ENCODE data around the gene ARID3B.

DNA sequence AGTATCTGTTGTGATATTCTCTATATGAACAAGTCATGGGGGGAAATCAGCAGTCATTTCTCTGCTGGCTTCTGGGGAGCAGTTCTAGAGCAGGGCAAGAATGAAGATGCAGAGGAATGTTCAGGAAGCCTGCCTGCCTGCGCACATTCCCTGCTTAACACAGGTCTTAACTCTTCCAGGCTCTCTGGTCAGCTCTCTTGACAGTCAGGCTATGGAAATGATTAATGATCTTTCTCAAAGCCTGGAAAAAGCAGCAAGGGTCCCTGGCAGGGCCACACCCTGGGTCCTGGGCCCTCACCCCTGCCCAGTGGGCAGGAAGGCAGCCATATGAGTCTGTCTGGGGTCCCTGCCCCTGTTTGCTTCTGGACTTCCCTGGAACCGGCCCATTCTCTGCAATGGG, 43.2 kb downstream of the ARID3B start:
- no peak for TF ChIP-seq TAF1 (IDR thresholded peaks at IDR 0.05; ENCODE audit: borderline replicate concordance, insufficient read depth, low read length)
- TF ChIP-seq, protein P1, sequence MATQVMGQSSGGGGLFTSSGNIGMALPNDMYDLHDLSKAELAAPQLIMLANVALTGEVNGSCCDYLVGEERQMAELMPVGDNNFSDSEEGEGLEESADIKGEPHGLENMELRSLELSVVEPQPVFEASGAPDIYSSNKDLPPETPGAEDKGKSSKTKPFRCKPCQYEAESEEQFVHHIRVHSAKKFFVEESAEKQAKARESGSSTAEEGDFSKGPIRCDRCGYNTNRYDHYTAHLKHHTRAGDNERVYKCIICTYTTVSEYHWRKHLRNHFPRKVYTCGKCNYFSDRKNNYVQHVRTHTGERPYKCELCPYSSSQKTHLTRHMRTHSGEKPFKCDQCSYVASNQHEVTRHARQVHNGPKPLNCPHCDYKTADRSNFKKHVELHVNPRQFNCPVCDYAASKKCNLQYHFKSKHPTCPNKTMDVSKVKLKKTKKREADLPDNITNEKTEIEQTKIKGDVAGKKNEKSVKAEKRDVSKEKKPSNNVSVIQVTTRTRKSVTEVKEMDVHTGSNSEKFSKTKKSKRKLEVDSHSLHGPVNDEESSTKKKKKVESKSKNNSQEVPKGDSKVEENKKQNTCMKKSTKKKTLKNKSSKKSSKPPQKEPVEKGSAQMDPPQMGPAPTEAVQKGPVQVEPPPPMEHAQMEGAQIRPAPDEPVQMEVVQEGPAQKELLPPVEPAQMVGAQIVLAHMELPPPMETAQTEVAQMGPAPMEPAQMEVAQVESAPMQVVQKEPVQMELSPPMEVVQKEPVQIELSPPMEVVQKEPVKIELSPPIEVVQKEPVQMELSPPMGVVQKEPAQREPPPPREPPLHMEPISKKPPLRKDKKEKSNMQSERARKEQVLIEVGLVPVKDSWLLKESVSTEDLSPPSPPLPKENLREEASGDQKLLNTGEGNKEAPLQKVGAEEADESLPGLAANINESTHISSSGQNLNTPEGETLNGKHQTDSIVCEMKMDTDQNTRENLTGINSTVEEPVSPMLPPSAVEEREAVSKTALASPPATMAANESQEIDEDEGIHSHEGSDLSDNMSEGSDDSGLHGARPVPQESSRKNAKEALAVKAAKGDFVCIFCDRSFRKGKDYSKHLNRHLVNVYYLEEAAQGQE (IDR thresholded peaks at IDR 0.05; ENCODE audit: insufficient read depth in 1 of 2, low read depth in 2 of 2, low read length in 2 of 2) = no peak
